Measurements from ENCODE around the gene ABLIM2. TPM values are rescaled to one million over a fixed set of nuclear protein-coding genes. Genes with fewer than 3 reads are reported as not detected.

ABLIM2 gene
- total and polyA plus RNA-seq, 3 donors from 2014 or later: 5.2 to 7.5 (median 6.9) TPM

DNA sequence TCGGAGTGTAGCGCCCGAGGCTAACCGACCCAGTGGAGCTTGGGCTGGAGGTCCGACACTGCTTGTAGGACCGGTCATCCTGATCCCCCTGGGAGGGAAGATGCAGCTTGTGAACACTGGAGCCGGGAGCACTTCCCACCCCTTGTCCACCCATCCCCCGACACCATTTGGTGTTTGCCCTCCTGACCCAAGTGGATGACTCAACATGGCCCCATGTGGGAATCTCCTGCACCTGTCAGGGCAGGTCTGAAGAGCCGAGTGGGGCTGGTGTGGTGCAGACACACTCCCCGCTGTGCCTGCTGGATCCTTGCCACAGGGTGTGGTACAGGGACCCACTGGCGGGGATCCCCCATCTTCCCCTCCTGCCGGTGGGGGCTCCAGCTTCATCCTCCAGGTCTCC is 128.9 kb downstream of the ABLIM2 start:
- intact Hi-C loops (cut with DNase I; ENCODE audit: low total_unique reads): no loop called here
- Histone ChIP-seq H3K27me3 (no peaks in the 10 kb centered on the region), H3K36me3 (ENCODE audit: low read depth, missing control alignments) (no peaks in the 10 kb centered on the region), H3K4me1 (no peaks in the 10 kb centered on the region), H3K4me3 (no peak overlapping the region), H3K27ac (no peak overlapping the region), H3K9me3 (no peaks in the 10 kb centered on the region)
- DNase-seq: no peak
- TF ChIP-seq, protein P1, sequence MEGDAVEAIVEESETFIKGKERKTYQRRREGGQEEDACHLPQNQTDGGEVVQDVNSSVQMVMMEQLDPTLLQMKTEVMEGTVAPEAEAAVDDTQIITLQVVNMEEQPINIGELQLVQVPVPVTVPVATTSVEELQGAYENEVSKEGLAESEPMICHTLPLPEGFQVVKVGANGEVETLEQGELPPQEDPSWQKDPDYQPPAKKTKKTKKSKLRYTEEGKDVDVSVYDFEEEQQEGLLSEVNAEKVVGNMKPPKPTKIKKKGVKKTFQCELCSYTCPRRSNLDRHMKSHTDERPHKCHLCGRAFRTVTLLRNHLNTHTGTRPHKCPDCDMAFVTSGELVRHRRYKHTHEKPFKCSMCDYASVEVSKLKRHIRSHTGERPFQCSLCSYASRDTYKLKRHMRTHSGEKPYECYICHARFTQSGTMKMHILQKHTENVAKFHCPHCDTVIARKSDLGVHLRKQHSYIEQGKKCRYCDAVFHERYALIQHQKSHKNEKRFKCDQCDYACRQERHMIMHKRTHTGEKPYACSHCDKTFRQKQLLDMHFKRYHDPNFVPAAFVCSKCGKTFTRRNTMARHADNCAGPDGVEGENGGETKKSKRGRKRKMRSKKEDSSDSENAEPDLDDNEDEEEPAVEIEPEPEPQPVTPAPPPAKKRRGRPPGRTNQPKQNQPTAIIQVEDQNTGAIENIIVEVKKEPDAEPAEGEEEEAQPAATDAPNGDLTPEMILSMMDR (IDR thresholded peaks at IDR 0.05): no peak
- no peak for TF ChIP-seq POLR2A (IDR thresholded peaks at IDR 0.05)
- WGBS, 2 donors: 88 to 91% methylated on average over 8 to 12 of the region's 12 CpGs

DNA sequence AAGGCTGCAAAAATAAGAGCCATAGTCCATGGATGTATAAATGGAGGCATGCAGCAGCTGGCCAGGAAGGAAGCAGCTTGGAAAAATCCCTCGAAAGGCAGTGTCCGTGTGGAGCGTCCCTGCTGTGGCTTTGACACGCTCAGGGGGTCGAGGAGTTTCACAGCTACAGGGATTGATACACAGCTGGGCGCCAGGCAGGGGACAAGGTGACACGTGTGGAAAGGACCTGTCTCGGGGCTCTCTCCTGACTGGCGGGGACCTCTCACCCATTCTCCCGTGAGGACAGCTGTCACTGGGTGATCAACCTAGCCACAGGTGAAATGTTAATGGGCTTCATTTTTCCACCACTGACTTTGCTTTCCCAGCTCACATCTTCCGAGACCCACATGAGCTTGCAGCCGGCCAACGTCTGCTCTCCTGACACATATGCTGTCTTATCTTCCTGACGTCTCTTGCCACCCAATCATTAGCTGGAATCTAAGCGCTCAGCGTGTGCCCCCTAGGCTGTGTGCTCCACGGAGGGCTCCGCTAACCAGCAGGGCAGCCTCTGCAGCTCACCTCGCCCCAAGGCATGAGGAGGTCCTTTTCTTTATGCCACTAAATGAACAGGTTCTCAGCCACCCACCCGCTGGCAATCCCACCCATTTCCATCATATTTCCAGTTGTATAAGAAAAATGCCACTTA is 129.6 kb downstream of the ABLIM2 start:
- intact Hi-C loops (cut with DNase I; ENCODE audit: low total_unique reads): no loop called here

DNA sequence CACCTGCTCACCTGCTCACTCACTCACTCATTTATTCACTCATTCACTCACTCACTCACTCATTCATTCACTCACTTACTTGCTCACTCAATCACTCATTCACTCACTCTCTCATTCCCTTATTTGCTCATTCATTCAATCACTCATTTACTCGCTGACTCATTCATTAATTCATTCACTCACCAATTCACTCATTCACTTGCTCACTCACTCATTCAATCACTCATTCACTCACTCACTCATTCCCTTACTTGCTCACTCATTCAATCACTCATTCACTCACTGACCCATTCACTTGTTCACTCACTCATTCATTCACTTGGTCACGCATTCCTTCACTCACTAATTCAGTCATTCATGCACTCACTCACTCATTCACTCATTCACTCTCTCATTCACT is 130.2 kb downstream of the ABLIM2 start:
- WGBS, 2 donors: 94 to 96% methylated on average over 2 of the region's 2 CpGs
- no peak overlapping the region for H3K4me3 ChIP-seq
- TF ChIP-seq POLR2A (IDR thresholded peaks at IDR 0.05): no peak
- TF ChIP-seq, protein P1 (IDR thresholded peaks at IDR 0.05): no peak
- intact Hi-C loops (cut with DNase I; ENCODE audit: low total_unique reads): no loop called here
- H3K4me1 ChIP-seq: no peaks in the 10 kb centered on the region
- DNase-seq: no peak
- no peaks in the 10 kb centered on the region for H3K27me3 ChIP-seq
- H3K36me3 ChIP-seq (ENCODE audit: low read depth, missing control alignments): no peaks in the 10 kb centered on the region
- no peak overlapping the region for H3K27ac ChIP-seq
- H3K9me3 ChIP-seq: no peaks in the 10 kb centered on the region

More for the DNA sequence above, 129.6 kb downstream of the ABLIM2 start:
- no peak overlapping the region for H3K27ac ChIP-seq
- no peaks in the 10 kb centered on the region for H3K4me1 ChIP-seq
- no peaks in the 10 kb centered on the region for H3K9me3 ChIP-seq
- TF ChIP-seq, protein P1 (IDR thresholded peaks at IDR 0.05): no peak
- no peak for TF ChIP-seq POLR2A (IDR thresholded peaks at IDR 0.05)
- H3K27me3 ChIP-seq: no peaks in the 10 kb centered on the region
- no peak for DNase-seq
- H3K4me3 ChIP-seq: no peak overlapping the region
- no peaks in the 10 kb centered on the region for H3K36me3 ChIP-seq (ENCODE audit: low read depth, missing control alignments)
- 84 to 90% methylated on average over 20 of the region's 20 CpGs for WGBS, 2 donors

DNA sequence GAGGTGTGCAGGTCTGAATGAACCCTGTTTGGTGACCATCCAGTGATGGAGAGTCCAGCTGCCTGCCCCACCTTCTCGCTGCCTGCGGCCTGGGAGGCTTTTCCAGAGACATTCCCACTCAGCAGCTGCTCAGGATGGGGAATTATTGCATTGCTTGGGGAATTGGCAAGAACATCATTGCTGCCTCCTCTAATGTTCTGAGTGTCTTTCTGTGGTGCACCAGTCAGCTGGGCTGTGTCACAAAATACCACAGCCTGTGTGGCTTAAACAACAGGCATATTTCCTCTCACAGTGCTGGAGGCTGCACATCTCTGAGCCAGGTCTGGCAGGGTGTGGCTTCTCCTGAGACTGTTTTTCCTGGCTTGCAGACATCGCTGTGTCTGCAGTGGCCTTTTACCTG is 132.2 kb downstream of the ABLIM2 start:
- no peaks in the 10 kb centered on the region for H3K36me3 ChIP-seq (ENCODE audit: low read depth, missing control alignments)
- DNase-seq: no peak
- H3K9me3 ChIP-seq: no peaks in the 10 kb centered on the region
- 65 to 81% methylated on average over 3 of the region's 3 CpGs for WGBS, 2 donors
- no peak overlapping the region for H3K4me3 ChIP-seq
- intact Hi-C loops (cut with DNase I; ENCODE audit: low total_unique reads): no loop called here
- H3K27me3 ChIP-seq: no peaks in the 10 kb centered on the region
- TF ChIP-seq POLR2A (IDR thresholded peaks at IDR 0.05): no peak
- TF ChIP-seq, protein P1 (IDR thresholded peaks at IDR 0.05): no peak
- H3K27ac ChIP-seq: no peak overlapping the region
- no peaks in the 10 kb centered on the region for H3K4me1 ChIP-seq

DNA sequence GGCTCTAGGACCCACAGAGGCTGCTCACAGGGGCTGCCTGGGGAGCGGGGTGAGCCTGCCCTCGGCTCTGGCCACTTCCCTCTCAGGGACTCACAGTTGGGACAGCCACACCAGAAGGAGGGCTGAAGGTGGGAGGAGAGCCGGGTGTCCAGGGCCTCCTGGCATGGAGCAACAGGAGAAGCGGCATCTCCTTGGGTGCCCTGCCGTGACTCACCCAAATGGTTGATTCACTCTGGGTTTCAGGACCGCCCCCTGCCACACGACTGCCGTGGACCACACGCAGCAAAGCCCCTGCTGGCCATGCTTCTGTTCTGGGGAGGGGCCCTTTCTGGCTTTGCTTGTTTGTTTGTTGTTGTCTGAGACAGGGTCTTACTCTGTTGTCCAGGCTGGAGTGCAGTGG is 132.9 kb downstream of the ABLIM2 start:
- Histone ChIP-seq H3K27me3 (no peaks in the 10 kb centered on the region), H3K4me3 (no peak overlapping the region), H3K36me3 (ENCODE audit: low read depth, missing control alignments) (no peaks in the 10 kb centered on the region), H3K4me1 (no peaks in the 10 kb centered on the region), H3K27ac (no peak overlapping the region), H3K9me3 (no peaks in the 10 kb centered on the region)
- DNase-seq: no peak
- WGBS, 2 donors: 95% methylated on average over 9 of the region's 9 CpGs; no CpG with 5 or more reads in 1 of the 2 donors
- intact Hi-C loops (cut with DNase I; ENCODE audit: low total_unique reads): no loop called here
- no peak for TF ChIP-seq POLR2A (IDR thresholded peaks at IDR 0.05)
- TF ChIP-seq, protein P1 (IDR thresholded peaks at IDR 0.05): no peak
